Activated CD4-positive, alpha-beta T cell treated with anti-CD3 and anti-CD28 coated beads, Interleukin-2, amount 50 U/mL, for 4 hours (primary cell): Measurements from ENCODE around the gene DAAM2.

ENCODE experiments used
- DNase-seq, 2 experiments: peaks; one replicate each; pipeline ENCODE4 v3.0.0-alpha.2; 2020

DAAM2 gene

DNA sequence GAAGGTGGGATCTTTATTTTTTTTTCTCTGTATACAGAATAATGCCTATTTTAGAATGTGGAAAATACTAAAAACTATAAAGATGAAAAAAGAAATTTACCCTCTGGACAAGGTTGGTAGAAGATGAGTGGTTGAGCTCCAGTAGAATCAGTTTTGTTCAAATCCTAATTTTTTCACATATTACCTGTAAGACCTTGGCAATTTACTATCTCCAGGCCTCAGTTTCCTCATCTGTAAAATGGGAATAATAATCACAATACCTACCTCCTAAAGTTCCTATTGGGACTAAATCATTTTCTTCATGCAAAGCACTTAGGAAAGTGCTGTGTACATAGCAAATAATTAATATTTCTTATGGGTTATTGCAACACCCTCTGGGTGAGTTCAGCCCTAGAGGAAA, 28.4 kb downstream of the DAAM2 start:
- DNase-seq: no peak

DNA sequence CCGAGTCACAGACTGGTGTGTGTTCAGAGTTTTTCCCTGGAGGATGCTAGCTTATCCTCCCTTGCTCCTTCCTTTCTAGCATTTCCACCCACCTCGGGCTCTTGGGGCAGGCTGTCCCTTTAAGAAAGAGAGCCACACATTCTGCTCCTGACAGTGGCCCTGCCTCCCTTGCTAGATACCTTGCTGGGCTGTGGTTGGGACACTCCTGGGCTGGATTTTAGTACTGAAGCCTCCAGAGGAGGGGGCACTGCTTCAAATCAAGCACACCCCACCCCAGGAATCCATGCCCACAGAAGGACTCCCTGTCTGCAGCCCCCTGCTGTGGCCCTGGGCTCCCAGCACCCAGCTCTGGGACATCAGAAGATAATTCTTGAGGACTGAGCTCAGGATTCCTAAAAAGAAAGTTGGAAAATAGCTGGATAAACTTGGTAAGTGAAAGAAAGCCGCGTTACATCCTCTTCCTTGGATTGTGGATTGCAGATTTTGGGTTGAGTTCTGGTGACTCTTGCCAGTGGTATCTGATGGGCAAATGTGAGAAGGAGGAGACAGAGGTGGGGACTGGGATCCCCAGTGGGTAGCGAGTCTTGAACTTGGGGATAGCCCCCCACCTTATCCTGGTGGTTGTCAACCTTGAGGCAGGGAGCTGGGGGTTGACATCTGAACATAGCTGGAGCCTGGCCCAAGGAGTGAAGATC, 29.0 kb downstream of the DAAM2 start:
- no peak for DNase-seq

DNA sequence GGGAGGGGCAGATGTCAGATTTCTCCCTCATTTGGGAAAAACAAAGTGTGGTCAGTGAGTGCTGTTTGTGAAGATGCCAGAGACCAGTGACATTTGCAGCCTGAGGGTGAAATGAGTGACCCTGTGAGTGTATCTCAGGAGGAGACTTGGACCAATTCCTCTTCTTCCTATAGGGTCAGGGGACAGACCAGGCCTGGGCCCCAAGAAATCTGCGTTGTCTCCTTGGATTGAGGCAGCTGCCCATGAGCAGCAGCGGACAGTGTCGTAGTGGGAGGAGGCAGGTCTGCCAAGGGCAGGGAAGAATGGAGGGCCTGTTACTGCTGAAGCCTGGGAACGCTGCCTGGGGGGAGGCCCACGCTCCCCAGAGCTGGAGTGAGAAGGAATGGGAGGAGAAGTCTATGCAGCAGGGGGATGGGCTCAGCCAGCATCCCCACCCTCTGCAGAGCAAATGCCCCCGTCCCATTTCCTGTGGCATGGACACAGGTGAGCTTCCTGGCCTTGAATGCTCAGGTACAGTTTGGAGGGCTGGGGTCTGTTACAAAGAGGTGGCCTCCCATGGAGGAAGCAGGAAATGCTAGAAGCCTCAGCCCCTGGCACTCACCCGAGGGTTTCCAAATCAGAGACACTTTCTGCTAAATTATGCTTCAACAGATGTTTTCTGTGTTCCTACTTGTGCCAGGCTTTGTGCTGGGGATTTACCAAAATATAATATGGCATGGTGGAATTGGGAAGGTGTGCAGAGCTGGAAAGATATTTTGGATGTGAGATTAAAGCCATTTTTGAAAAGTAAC, 29.8 kb downstream of the DAAM2 start:
- no peak for DNase-seq

DNA sequence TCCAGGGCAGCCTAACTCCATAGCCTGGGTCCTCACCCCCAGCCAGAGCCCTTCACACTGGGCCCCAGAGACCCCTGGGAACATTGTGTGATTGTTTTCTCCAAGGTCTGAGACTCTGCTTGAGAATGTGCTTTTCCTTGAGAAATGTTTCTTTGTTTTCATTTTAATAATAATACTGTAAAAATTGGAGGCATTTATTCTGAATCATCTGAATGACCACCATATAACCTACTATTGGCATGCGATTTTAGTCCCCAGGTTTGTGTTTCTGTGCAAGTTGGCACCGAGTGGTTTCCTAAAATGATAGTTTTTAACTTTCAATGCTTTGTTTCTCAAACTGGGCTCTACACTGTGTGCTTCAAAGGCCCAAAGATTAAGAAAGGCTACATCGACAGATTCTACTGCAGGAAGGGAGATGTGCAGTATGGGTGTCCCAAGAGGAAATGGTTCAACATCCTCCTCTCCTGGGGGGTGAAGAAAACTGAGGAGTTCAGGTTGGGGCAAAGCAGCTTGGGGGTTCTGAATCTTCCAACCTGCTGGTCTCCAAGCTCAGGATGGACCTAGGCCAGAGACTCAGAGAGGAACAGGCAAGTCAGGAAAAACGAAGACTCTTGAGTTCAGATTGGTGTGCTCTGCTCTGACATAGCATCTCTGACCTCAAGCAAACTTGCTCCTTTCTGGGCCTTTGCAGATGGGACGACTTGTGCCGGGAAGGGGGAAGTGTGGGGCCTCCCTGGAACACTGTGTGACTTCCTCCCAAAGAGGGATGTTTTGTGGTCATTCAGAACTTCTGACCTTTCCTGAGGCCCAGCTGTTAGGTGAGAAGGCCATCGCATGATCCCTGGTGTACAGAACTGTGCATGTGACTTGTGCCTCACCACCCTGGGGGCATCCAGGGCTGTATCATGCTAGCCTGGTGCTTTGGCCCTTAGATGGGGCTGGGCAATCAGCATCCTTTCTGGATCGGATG, 31.0 kb downstream of the DAAM2 start:
- no peak for DNase-seq

DNA sequence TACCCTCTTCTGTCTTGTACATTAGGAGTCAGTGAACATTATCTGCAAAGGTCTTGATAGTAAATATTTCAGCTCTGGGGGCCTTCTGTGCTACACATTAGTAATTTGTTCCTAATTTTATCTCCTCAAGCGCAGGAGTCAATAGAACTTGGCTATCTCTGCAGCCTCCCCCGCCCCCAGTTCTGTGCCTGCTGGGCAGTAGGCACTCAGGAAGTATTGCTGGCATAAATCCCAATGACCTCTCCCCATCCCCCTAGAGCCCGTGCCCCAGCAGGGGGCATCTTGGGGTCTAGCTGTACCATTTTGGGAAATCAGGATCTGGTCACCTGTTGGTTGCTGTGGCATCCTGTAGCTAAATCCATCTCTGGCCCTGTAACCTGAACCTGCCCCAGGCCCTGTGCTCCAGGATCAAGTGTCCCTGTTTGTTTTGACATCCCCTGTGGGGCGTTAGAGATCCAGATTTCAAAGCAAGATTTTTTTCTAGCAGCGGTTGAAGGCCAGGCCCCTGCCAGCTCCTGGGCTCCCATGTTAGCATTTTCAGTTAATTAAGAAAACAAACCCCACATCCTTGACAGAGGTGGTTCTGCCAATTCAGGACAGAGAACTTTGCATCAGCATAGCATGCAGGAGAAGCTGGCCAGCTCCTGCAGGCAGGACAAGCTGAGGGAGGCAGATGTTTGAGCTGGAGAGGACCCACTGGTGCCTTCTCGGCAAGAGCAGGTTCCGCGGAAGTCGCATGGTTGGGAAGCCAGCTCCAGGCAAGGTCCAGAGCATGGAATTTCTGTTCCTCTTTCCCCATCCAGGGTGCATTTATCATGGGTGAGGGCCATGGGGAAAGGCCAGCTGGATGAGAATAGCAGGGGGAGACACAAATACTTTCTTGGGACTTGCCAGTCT, 32.1 kb downstream of the DAAM2 start:
- no peak for DNase-seq

DNA sequence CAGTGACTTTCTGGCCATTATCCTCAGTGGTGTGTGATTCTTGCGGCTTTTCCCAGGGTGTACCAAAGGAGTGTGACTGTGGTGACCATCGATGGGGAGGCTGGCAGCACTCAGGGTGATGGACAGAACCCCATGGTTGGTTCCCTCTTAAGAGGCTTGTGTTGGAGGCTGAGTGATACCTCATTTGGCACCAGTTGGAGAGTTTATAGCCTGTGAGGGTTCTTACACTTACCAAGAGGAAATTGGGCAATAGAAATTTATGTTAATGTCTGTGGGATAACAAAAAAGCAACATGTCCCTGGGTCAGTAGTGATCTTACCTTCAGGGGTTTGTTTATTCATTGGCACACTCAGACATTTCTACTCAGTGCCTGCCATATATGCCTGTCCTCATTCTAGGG, 37.2 kb downstream of the DAAM2 start:
- no peak for DNase-seq

DNA sequence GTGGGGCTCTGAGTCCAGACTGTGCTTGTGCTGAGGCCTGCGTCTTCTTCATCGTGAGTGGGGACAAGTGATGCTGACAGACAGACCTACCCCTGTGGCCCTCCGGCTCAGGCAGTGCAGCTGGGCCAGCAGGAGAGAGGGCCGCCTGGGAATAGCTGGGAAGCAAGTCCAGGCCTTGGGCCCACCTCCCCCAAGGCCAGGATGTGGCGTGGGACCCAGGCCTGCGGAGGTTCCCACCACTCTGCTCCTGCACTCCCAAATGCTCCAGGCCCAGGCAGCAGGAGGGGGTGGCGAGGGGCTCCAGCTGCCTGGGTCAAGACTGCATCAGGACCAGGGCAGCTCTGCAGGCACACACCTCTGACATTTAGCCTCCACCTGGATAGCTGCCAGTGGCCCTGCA, 38.3 kb downstream of the DAAM2 start:
- no peak for DNase-seq

DNA sequence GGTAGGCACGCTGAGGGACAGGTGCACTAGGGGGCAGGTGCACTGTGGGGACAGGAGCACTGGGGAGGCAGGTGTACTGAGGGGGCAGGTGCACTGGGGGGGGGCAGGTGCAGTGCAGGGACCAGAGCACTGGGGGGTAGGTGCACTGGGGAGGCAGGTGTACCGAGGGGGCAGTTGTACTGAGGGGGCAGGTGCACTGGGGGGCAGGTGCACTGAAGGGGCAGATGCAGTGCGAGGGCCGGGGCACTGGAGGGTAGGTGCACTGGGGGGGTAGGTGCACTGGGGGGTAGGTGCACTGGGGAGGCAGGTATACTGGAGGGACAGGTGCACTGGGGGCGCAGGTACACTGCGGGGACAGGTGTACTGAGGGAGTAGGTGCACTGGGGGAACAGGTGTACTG, 39.5 kb downstream of the DAAM2 start:
- DNase-seq: no peak

DNA sequence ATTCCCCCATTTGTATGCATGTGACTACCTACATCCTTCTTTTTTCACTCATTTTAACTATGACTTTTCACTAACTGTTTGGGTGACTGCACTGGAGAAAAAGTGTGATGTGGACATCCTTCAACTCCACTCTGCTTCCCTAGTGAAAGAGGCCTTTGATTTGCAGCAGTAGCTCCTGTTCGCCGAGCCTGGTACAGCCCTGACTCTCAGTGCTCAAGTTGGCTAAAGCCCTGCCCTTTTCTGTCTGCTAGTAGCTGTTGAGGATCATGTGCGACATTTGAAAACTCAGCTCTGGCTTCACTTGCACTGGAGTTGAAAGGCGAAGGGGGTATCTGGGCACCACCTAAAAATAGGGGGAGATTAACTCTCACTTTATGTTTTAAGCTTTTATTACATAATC, 42.1 kb downstream of the DAAM2 start:
- DNase-seq: no peak

DNA sequence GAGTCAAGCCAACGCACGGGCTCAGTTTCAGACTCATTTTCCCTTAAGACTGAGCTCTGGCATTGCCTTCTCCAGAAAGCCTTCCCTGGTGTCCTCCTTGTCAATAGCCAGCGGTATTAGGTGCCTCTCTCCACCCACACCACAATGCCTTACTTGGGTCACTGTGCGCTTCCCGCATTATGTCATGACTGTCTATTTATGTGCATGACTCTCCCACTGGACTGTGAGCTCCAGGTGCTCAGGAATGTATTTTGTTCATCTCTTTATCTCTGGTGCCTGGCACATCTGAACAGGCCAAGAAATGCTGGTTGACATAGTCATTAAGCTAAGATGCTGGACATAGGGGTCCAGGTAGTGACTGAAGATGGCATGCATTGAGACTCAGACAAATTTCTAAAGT, 42.7 kb downstream of the DAAM2 start:
- DNase-seq: no peak

DNA sequence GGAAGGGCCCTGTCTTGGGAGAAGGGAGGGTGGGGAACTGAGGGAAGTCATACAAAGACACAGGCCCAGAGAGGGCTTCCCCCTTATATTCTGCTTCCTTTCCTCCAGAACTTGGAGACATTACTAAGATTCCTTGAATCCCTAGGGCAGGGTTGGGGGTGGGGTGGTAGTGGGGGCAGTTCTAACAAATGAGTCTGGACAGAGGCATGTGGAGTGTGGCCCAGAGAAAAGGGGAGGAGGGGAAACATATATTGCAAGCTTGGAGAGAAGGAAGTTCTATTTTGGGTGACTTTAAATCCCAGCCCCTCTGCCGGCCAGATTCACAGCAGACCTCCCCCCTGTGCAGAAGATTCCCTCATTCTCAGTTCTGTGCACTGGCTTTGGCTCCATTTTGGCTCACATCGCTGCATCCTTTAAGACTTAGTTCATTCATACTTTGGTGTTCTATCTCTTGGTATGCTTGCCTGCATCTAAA, 43.7 kb downstream of the DAAM2 start:
- DNase-seq: no peak

DNA sequence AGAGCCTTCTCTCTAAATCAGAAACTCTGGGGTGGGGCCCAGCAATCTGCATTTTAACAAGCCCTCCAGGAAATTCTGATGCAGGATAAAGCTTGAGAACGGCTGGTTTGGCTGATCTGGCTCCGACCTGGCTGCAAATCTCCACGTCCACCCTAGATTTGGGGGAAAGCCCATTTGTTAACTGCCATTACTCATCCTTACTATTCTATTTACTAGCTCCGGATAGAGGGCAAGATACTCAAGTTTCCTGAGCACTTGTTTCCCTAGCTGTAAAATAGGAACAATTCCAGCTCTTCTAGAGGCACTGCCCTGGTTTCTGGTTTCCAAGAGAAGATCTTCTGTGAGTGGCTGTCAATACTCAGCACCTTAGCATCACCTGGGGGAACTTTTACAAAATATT, 44.4 kb downstream of the DAAM2 start:
- no peak for DNase-seq

DNA sequence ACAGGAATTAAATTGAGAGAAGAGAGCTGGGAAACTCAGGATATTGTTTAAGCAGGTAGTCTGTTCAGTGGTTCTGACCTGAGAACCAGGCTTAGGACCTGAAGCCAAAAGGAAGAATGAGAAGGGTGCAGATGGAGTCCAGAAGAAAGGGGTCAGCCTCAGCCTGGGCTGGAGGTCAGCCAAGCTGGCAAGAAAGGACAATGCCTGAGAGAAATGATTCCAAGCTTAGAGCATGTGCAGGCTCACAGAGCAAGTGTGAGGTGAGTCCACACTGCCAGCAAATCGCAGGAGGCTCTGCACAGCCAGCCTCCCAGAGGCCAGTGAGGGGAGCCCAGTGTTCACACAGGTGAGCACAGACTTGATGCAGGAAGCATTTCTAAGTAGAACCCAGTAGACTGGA, 47.3 kb downstream of the DAAM2 start:
- DNase-seq: no peak

DNA sequence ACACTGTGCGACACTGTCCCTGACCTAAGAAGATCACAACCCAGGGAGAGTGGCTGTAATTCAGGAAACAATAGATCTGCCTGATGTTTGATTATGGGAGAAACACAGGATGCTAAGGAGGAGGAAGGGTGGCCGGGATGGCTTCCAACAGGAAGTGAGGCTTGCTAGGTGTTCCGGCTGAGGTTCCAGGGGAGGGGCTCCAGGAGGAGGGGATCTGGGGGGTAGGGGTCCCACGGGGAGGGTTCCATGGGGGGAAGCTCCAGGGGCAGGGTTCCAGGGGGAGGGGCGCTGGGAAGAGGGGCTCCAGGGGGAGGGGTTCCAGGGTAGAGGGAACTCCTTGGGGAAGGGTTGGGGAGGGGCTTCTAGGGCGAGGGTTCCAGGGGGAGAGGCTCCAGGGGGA, 48.6 kb downstream of the DAAM2 start:
- no peak for DNase-seq

DNA sequence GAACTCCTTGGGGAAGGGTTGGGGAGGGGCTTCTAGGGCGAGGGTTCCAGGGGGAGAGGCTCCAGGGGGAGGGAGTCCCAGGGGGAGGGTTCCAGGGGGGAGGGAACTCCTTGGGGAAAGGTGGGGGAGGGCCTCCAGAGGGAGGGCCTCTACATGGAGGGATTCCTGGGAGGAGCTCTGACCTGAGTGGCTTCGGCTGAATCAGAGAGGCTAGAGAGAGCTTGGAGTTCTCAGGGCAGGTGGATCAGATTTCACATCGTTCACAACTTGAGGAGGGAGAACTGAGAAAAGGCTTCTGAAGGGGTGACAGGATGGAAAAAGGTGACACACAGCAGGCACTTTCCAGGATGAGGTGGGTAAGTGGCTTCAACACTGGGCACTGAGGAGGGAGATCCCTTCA, 49.1 kb downstream of the DAAM2 start:
- no peak for DNase-seq

DNA sequence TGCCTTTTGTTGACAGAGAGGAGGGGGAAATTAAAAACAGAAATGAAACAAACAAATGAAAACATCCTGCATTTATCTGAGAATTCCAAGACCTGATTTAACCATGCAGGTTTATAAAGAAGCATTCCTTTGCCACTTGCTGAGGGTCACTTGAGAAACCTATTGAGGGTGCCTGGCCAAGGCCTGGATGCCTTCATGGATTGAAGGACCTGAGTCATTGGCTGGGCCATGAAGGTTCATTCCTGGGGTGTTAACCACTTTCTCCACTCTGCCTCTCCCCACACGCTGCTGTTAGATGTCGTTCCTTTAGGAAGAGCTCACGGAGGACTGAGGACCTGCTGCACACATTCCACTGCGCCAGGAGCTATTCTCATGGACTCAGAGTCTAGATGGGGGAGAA, 49.7 kb downstream of the DAAM2 start:
- DNase-seq: no peak

DNA sequence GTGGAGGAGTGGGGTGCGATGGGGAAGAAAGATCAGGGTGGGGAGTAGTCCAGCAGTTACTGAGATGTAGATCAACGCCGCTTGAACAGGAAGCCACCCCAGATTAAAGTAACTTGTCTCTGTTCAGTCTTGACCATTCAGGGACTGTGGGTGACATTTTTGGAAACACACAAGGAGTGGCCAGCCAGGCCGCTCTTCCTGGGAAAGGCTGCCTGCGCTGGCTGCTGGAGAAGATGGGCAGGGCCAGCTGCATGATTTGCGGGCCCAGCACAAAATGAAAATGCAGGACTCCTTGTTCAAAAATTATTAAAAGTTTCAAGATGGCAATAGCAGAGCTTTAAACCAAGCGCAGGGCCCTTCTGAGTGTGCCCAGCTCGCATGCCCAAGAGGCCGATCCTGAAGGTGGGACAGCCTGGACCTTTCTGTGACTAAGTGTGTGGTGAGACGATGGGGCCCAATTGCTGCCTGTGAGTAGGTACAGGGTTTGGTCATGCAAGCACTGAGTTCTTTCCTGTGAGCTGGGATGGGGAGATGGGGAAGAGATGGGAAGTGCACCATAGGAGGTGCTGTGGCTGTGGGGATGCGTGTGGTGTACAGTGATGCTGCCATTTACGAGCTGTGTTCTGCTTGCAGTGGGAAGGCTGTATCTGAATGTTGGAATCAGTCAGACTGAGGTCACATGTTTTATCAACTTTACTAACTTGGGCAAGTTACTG, 51.3 kb downstream of the DAAM2 start:
- DNase-seq: no peak

DNA sequence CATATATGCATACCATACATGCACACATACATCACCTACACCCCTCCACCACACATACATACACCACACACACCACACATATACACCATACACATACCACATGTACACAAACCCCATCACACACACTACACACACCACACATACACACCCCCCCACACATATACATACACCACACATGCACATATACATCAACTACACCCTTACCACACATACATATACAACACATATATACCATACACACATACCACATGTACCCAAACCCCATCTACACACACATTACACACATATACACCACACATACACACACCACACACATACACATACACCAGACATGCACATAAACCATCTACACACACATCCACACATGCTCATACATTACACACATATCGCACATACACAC, 52.7 kb downstream of the DAAM2 start:
- no peak for DNase-seq

DNA sequence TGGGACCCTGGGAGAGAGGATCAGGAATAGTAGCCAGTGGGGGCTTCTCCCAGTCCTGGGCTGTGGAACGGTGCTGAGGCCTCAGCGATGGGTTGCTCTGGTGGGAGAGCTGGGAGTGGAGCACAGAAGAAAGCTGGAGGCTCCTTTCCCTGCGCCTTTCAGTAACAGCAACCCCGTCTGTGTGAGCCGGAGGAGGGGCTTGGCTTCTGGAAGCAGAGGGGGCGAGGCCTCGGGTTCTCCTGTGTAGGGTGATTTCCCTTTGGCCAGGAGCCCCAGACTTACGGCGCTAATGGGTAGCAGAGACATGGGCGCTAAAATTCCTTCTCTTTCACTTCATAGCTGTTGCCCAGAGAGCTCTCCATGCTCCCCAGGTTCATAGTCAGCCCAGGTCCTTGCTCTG, 55.0 kb downstream of the DAAM2 start:
- no peak for DNase-seq

DNA sequence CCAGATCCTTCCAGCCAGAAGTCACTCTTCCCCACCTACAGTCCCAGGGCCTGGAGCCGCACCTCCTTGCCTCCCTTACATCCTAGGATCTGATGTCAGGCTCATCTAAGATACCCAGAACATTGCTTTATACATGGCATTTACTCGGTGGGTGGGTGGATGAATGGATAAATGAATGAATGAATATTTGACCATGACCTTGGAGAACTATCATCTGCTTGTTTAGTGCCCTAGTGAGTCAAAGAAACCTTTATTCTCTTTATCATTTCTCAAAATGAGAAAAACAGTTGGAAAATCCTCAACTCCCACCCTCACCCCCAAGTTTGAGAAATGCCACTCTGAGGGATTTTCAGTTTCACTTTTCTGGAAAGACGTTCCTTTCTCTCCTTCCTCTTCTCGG, 56.0 kb downstream of the DAAM2 start:
- DNase-seq: no peak

DNA sequence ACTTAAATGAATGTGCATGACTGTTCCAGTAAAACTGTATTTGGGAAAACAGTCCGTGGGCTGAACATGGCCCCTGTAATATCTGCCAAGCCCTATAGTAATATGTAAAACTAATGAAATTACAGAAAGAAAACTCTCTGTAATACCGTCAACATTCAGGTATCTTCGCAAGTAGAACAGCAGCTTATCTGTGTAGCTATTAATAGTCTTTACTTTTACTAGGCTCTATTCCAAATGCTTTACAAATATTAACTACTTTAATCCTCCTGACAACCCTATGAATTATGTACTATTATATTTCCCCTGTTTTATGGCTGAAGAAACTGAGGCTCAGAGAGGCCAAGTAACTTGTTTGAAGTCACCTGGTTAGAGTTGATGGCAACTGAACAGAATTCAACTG, 57.1 kb downstream of the DAAM2 start:
- DNase-seq: no peak

DNA sequence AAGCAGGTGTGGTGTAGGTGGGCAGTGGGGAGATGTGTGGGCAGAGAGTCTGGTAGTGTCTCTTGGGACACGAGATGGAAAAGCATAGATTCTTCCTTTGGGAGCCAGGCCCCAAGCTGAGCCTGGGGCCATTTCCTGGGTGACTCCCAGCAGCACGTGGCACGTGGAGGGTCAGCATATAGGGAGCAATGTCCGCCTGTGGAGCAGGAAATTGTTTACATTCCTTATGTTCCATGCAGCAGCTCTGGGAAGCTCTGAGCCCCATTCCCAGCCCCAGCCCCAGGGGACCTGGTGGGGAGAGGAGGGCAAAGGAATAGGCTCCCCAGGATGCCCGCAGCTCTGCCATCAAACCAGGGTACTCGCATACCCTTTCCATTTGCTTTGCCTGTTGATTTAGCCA, 57.6 kb downstream of the DAAM2 start:
- DNase-seq: no peak
